D721Med (cell line): ENCODE results near the gene BRI3.
"Not testable (repeated sequence)": the region's sequence is repeated elsewhere in the genome, so short reads cannot be mapped to it uniquely, and the experiment has no call there.

Source experiments
- DNase-seq: peaks from one replicate; pipeline ENCODE4 v3.0.0; 2011; ENCODE audit warnings: low spot score; ENCODE audit not compliant: insufficient read length
- FAIRE-seq: peaks from 2 replicates; lab custom pipeline; 2011; peaks lifted over from hg19 to GRCh38; lab: Jason Lieb, UNC
- CTCF ChIP-seq: IDR thresholded peaks from 2 replicates; pipeline ENCODE4 v1.5.1; 2012; ENCODE audit warnings: mild to moderate bottlenecking, control low read depth; ENCODE audit not compliant: insufficient read depth; ENCODE audit errors: missing control alignments

Gene BRI3

GRCh38 chr7:98312201-98312600 is 30.7 kb downstream of the BRI3 start:
- DNase-seq (peak; percentile 82), FAIRE-seq (peak; percentile 53)
- TF ChIP-seq CTCF, result no peak

DNA sequence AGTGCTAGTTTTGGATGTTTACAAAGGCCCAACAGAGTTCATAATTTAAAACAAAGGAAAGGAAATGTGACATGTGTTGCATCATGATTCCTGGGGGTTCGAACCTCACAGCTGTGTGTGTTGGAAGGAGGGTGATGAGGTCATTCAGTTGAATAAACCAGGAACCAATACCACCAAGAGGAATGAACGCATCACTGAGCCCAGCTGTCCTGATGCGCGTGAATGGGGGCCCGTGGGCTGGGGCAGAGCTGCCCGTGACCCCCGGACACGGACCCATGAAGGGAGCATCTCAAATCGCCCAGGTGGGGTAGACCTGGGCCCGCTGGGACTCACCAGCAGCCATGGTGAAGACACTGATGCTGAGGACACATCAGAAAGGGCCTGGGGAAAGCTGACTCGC is 33.0 kb downstream of the BRI3 start:
- FAIRE-seq (no peak), DNase-seq (no peak)
- no peak for TF ChIP-seq CTCF

DNA sequence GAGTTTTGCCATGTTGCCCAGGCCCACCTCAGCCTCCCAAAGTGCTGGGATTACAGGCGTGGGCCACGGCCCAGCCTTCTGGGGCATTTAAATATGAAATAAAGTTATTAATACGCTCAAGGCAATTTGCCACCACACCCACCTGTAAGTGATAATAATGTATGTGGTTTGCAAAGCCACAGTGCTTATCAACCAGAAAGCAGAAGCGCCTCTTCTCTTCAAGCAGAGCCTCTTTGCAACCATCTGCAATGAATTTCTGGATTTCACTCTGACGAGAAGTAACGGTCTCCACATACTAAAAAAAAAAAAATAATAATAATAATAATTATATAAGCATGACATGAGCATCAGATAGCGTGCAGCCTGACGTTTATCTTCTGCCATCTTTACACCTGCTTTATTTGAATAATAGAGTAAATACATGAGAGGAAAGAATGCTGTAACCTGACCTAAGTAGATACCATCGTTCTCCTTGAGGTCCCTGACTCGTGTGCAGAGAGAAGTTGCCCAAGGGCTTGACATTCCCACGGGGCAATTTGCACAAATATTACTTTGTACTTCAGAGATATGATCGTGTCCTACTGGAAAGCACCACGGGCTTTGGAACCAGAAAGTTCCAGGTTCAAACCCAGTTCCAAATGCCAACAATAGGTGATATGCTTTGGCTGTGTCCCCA is 34.0 kb downstream of the BRI3 start:
- FAIRE-seq, result no peak
- TF ChIP-seq CTCF, result no peak
- no peak for DNase-seq

DNA sequence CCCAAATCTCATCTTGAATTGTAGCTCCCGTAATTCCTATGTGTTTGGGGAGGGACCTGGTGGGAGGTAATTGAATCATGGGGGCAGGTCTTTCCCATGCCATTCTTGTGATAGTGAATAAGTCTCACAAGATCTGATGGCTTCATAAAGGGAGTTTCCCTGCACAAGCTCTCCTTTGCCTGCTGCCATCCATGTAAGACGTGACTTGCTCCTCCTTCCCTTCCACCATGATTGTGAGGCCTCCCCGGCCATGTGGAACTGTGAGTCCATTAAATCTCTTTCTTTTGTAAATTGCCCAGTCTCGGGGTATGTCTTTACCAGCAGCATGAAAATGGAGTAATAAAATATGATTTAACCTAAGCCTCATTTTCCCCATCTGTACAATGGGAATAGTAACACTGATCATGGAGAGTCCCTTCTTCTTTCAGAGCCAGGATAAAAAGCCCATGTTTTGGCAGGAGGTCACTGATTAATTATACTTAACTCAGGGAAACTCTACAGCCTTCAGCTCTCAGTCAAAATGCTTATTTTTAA is 34.6 kb downstream of the BRI3 start:
- not testable (repeated sequence) for DNase-seq, FAIRE-seq

DNA sequence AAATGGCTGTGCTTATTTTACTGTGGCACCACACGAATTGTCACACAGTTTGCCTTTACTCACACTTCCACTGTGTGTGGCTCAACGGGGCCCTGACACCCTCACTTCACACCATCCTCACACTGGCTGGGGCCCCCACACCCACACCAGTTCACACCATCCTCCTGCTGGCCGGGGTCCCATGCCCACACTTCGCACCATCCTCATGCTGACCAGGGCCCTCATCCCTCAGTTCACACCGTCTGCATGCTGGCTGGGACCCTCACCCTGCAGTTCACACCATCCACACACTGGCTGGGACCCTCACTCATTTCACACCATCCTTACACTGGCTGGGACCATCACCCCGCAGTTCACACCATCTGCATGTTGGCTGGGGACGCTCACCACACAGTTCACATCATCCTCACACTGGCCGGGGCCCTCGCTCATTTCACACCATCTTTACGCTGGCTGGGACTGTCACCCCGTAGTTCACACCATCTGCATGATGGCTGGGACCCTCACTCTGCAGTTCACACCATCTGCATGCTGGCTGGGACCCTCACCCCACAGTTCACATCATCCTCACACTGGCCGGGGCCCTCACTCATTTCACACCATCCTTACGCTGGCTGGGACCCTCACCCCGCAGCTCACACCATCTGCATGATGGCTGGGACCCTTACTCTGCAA is 36.0 kb downstream of the BRI3 start:
- TF ChIP-seq CTCF, result no peak

GRCh38 chr7:98319176-98319575 is 37.7 kb downstream of the BRI3 start:
- no peak for FAIRE-seq
- DNase-seq, result no peak
- no peak for TF ChIP-seq CTCF

More for the DNA sequence above, 36.0 kb downstream of the BRI3 start:
- DNase-seq (no peak), FAIRE-seq (no peak)

- FAIRE-seq (no peak), DNase-seq (no peak)
- TF ChIP-seq CTCF, result no peak
Observed at GRCh38 chr7:98321301-98321700, 39.8 kb downstream of the BRI3 start.
